ENCODE measurements around the gene FNBP1. TPM values are rescaled to one million over a fixed set of nuclear protein-coding genes. Genes with fewer than 3 reads are reported as not detected.

Gene FNBP1
- total RNA-seq, 6 donors from 2014 or later = 34.8 to 85.4 (median 51.6) TPM

- TF ChIP-seq EP300 (IDR thresholded peaks at IDR 0.05) (no peak), POLR2A (IDR thresholded peaks at IDR 0.05) (no peak), CTCF (IDR thresholded peaks at IDR 0.05) (no peak), POLR2AphosphoS5 (IDR thresholded peaks at IDR 0.05) (no peak)
- H3K36me3 ChIP-seq = no peaks in the 10 kb centered on the region
- peaks cover 35 to 53% (median 47%) of the 10 kb centered on the region in 4 donors for H3K4me1 ChIP-seq
- WGBS, 2 donors = 87 to 89% methylated on average over 21 of the region's 21 CpGs
- no peak overlapping the region for H3K4me3 ChIP-seq
- DNase-seq (no peak), ATAC-seq (ENCODE audit: low FRiP score in 2 of 2) (no peak)
- peak overlapping the region; percentile 62 to 92 (median 89) for H3K27ac ChIP-seq
- H3K27me3 ChIP-seq = no peaks in the 10 kb centered on the region
- H3K9me3 ChIP-seq = no peaks in the 10 kb centered on the region
These were observed 77.9 kb downstream of the FNBP1 start for GRCh38 chr9:129964901-129965734.

GRCh38 chr9:129962889-129963703 is 79.9 kb downstream of the FNBP1 start:
- peaks cover 23 to 39% (median 33%) of the 10 kb centered on the region in 4 donors for H3K4me1 ChIP-seq

GRCh38 chr9:129962451-129962864 is 80.5 kb downstream of the FNBP1 start:
- peaks cover 0 to 9% (median 3%) of the 10 kb centered on the region in 4 donors for H3K36me3 ChIP-seq
- WGBS, 2 donors = 41 to 58% methylated on average over 9 of the region's 9 CpGs
- DNase-seq (no peak), ATAC-seq (ENCODE audit: low FRiP score in 2 of 2) (no peak)
- peak overlapping the region in 3 of 4 donors; percentile 34 to 52 (median 47) for H3K4me3 ChIP-seq
- peak overlapping the region; percentile 86 to 92 (median 90) for H3K27ac ChIP-seq
- peaks cover 23 to 38% (median 32%) of the 10 kb centered on the region in 4 donors for H3K4me1 ChIP-seq
- no peaks in the 10 kb centered on the region for H3K27me3 ChIP-seq
- TF ChIP-seq POLR2AphosphoS5 (IDR thresholded peaks at IDR 0.05) (no peak), EP300 (IDR thresholded peaks at IDR 0.05) (no peak), CTCF (IDR thresholded peaks at IDR 0.05) (no peak)
- no peaks in the 10 kb centered on the region for H3K9me3 ChIP-seq

More at GRCh38 chr9:129962889-129963703, 79.9 kb downstream of the FNBP1 start:
- Histone ChIP-seq H3K27ac (peak overlapping the region; percentile 86 to 92 (median 90)), H3K9me3 (no peaks in the 10 kb centered on the region), H3K36me3 (peaks cover 0 to 3% (median 1%) of the 10 kb centered on the region in 4 donors), H3K27me3 (no peaks in the 10 kb centered on the region), H3K4me3 (peak overlapping the region in 3 of 4 donors; percentile 34 to 52 (median 47))
- ATAC-seq (ENCODE audit: low FRiP score in 2 of 2) (peak; percentile 76 to 80), DNase-seq (peak in 1 of 2 donors; percentile 66)
- WGBS, 2 donors = 30 to 34% methylated on average over 14 of the region's 14 CpGs
- TF ChIP-seq POLR2AphosphoS5 (IDR thresholded peaks at IDR 0.05) = peak; percentile 64 to 77
- peak in 2 of 4 donors; percentile 33 to 75 for TF ChIP-seq POLR2A (IDR thresholded peaks at IDR 0.05)
- TF ChIP-seq EP300 (IDR thresholded peaks at IDR 0.05) = no peak
- no peak for TF ChIP-seq CTCF (IDR thresholded peaks at IDR 0.05)

GRCh38 chr9:129958796-129959195 is 84.2 kb downstream of the FNBP1 start:
- H3K4me3 ChIP-seq = no peak overlapping the region
- WGBS, 2 donors = 68 to 89% methylated on average over 1 of the region's 1 CpG
- no peak overlapping the region for H3K27ac ChIP-seq
- ATAC-seq (ENCODE audit: low FRiP score in 2 of 2) (no peak), DNase-seq (no peak)
- TF ChIP-seq EP300 (IDR thresholded peaks at IDR 0.05) (no peak), POLR2AphosphoS5 (IDR thresholded peaks at IDR 0.05) (no peak), CTCF (IDR thresholded peaks at IDR 0.05) (no peak), POLR2A (IDR thresholded peaks at IDR 0.05) (no peak)
- H3K4me1 ChIP-seq = peaks cover 21 to 29% (median 24%) of the 10 kb centered on the region in 4 donors
- H3K27me3 ChIP-seq = no peaks in the 10 kb centered on the region
- no peaks in the 10 kb centered on the region for H3K9me3 ChIP-seq
- H3K36me3 ChIP-seq = peaks cover 0 to 22% (median 6%) of the 10 kb centered on the region in 4 donors
